ENCODE results near the gene WFIKKN2.

The WFIKKN2 gene

GRCh38 chr17:50808888-50809287 is 26.5 kb upstream of the WFIKKN2 start:
- DNase-seq (ENCODE audit: low read depth in 2 of 2), result no peak

- no peak for DNase-seq (ENCODE audit: low read depth in 2 of 2)
These were observed 21.8 kb upstream of the WFIKKN2 start for GRCh38 chr17:50813583-50813982.

GRCh38 chr17:50815400-50815799 is 20.0 kb upstream of the WFIKKN2 start:
- no peak for DNase-seq (ENCODE audit: low read depth in 2 of 2)

- no peak for DNase-seq (ENCODE audit: low read depth in 2 of 2)
These were observed 19.1 kb upstream of the WFIKKN2 start for GRCh38 chr17:50816271-50816670.

DNA sequence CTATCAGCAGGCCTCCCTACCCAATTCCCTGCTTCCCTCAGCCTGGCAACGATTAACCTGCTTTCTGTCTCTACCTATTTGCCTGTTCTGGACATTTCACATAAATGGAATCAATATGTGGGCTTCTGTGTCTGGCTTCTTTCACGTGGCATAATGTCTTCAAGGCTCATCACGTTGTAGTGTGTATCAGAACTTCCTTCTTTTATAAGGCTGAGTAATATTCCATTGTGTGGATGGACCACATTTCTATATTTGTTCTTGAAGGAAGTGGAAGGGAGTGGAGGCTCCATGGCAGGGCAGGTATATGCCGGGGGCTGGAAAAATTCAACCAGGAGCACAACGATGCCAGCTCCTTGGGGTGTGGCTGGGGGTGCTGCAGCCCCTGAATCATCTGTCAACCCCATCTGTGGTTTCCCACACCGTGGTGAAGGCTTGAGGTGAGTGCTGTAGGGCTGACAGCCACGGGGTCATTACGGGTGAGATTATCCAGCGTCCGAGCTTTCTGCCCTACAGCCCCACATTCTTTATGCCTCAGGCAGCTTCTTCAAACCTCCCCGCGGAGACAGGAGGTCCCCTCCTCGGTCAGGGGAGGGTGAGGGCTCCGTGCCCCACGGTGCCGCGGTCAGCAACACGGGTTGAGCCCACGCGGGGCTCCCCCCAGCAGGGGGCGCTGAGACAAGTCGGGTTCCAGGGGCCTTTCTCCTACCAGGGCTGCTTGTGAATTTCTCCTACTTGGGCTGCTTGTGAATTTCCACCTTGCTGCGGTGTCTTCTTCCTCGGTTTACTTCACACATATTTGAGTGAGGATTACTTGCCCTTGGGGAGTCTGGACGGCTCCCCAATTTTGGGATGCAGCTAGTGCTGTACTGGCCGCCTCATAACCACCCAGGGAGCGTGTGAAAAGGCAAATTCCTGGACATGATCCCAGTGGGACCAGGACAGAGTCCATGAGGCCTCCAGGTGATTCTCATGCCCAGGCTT is 18.3 kb upstream of the WFIKKN2 start:
- peak; percentile 27 to 47 for DNase-seq (ENCODE audit: low read depth in 2 of 2)

GRCh38 chr17:50817838-50818237 is 17.5 kb upstream of the WFIKKN2 start:
- DNase-seq (ENCODE audit: low read depth in 2 of 2), result no peak

- DNase-seq (ENCODE audit: low read depth in 2 of 2), result no peak
These were observed 17.1 kb upstream of the WFIKKN2 start for GRCh38 chr17:50818261-50818660.

GRCh38 chr17:50818921-50819657 is 16.3 kb upstream of the WFIKKN2 start:
- DNase-seq (ENCODE audit: low read depth in 2 of 2), result no peak

DNA sequence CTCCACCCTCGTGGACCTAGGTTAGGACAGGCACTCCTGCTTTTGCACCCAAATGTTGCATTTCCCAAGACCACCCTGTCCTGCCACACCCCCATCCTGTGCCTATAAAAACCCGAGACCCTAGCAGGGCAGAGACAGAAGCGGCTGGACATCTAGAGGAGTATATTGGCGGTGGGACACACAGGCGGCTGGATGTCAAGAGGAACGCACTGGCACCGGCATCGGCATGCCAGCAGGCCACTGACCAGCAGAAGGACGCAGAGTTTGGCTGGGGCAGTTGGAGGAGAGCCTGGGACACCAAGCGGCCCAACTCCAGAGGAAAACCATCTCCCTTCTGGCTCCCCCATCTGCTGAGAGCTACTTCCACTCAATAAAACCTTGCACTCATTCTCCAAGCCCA is 14.7 kb upstream of the WFIKKN2 start:
- DNase-seq (ENCODE audit: low read depth in 2 of 2), result no peak

DNA sequence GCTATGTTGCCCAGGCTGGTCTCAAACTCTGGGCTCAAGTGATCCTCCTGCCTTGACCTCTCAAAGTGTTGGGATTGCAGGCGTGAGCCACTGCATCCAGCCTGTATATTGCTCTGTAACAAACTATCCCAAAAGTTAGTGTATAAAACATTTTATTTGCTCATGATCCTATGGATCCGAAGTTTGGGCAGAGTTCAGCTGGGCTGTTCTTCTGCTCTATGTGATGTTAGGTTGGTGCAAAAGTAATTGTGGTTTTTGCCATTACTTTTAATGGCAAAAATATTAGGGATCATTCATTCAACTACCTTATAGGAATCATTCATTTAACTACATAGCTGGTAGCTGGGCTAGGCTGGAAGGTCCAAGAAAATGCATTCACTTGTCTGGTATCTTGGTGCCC is 12.8 kb upstream of the WFIKKN2 start:
- DNase-seq (ENCODE audit: low read depth in 2 of 2), result no peak

GRCh38 chr17:50824429-50824828 is 11.0 kb upstream of the WFIKKN2 start:
- no peak for DNase-seq (ENCODE audit: low read depth in 2 of 2)

GRCh38 chr17:50825188-50825587 is 10.2 kb upstream of the WFIKKN2 start:
- no peak for DNase-seq (ENCODE audit: low read depth in 2 of 2)

GRCh38 chr17:50828508-50829170 is 6.7 kb upstream of the WFIKKN2 start:
- no peak for DNase-seq (ENCODE audit: low read depth in 2 of 2)

DNA sequence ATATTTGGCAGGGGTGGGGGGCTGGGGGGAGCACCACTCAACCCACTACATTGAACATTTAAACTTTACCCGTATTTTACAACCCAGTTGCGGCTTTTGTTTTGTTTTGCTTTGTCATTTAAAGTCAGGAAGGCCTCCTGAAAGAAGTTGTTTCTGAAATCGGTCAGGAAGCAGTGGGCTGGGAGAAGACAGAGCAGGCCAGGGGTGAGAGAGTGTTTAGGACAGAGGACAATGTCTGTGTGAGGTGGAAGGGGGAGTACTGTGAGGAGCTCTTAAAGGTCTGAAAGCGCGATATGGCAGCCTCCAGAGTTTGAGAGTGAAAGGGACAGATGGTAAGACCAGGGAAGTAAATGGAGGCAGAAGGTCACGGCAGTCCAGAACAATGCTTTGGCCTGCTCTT is 6.1 kb upstream of the WFIKKN2 start:
- DNase-seq (ENCODE audit: low read depth in 2 of 2), result no peak

DNA sequence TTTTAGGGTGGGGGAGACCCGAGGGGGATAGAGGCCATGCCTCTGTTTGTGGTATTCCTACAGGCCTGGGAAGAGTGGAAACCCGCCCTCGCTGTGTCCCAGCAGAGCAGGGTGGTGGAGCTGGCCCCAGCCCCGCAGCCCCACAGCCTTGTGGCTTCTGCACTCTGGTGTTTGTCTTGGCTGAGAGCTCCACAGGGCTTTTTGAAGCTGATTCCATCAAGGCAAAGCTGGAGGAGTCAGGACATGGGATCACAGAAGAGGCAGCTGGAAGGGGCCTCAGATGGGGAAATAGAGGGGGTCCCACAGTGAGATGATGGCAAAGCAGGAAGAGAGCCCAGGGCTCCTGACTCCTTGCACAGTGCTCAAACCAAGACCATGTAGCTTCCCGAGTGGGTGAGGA is 5.0 kb upstream of the WFIKKN2 start:
- DNase-seq (ENCODE audit: low read depth in 2 of 2), result no peak

DNA sequence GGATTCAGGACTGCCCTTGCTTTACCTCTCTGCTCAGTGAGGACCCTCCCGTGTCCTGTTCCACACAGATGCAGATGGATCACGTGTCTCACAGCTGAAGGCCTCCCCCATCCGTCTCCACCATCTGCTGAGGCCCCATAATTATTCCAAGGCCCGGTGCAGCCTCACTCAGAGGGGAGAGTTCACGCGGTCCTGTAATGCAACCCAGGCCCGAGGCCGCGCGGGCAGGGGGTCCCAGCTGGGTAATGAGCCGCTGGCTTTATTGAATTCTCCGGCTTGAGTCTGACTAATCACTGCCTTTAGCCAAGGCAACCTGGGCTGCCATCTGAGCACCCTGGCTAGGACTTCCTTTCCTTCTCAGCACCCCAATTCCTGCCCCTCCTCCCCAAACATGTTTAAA is 4.4 kb upstream of the WFIKKN2 start:
- DNase-seq (ENCODE audit: low read depth in 2 of 2), result no peak

- DNase-seq (ENCODE audit: low read depth in 2 of 2), result no peak
These were observed 3.9 kb upstream of the WFIKKN2 start for GRCh38 chr17:50831471-50831928.

DNA sequence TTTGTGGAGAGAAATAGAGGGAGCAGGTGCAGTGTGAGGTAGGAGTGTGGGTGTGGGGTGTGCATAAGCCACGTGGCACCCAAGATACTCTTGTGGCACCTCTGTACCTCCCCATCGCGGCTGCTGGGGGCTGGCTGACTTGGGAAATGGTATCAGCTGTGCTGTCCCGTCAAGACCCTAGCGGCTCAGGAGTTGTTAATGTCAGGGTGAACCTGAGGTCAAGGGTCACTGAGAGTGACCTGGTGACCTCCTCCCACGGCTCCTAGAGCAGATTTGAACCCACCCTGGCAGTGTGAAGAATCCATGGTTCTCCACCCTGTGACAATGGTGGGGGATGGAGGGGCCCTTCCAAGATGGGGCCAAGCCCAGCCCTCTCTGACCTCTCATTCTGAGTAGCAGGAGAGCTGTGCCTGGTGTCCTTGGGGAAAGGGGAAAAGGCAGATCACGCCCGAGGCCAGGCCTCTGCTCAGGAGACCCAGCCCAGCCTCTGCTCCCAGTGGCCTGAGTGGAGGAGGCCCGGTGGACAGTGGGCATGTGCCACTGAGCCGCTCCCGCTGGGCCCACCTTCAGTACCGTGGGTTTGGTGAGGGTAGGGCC is 3.0 kb upstream of the WFIKKN2 start:
- DNase-seq (ENCODE audit: low read depth in 2 of 2), result no peak

DNA sequence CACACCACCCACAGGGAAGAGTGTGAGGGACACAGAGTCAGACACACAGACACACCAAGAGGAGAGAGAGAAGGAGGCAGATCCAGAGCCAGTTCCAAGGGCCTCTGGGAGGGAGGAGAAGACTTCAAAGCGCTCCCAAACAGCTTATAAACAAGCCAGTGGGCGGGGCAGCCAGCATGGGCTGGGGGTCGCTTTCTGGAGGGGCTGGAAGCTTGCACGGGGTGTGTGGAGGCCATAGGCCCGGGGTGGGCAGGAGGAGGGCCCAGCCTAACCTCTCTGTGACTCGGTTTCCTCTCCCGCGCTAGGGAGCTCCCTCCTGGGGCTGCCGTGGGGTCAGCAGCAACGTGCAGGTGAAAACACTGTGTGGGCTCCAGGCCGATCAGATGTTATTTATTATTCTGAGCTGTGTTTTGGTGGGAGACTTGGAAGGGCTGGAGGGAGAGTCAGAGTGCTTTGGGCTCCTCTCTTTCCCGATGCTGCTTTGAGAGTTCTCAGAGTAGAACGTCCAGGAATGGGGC is 2.5 kb upstream of the WFIKKN2 start:
- no peak for DNase-seq (ENCODE audit: low read depth in 2 of 2)

- no peak for DNase-seq (ENCODE audit: low read depth in 2 of 2)
These were observed 1.6 kb upstream of the WFIKKN2 start for GRCh38 chr17:50833510-50834428.
